Activated T-helper 1 cell treated with anti-CD3 and anti-CD28 coated beads, Interleukin-2, amount 50 U/mL, for 16 hours (primary cell): ENCODE results near the gene STXBP6.

Experiments used
- DNase-seq, 2 donors: peaks; one replicate each; pipeline ENCODE4 v3.0.0-alpha.2; 2020; ENCODE audit warnings: low read depth in 1 of 2, low spot score in 1 of 2

The STXBP6 gene

DNA sequence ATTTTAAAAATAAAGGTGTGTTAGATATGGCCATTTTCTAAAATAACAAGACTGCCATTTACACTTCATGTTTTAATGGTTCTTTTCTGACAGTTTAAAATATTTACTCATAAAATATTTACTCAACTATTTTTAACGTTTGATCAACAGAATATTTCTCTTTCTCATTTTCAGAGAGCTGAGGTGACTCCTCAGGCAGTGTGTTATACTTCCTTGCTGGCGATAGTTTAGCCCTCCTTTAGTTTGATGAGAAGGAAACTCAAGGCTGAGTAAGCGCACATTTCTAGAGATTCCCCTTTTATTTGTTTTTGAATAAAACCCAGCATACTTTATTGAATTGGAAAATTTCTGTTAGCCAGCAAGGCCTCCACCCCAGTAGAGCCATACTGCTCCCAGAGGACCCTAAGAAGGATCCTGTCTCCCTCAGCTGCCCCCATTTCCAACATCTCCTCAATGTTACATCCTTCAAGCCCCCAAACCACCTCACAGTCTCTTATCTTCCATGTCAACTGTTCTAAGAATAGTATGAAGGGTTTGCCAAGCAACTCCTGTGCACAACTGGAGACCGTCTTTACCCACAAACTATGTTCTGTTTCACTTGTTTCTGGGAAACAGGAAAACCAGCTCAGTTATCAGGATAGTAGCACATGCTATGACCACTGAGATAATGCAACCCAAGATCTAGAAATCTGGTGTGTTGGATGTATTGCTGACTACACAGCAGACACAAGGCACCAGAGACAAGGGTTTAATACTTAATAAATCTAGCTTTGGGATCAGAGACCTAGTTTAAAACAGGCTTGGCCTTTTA, 129.5 kb downstream of the STXBP6 start:
- DNase-seq: no peak

DNA sequence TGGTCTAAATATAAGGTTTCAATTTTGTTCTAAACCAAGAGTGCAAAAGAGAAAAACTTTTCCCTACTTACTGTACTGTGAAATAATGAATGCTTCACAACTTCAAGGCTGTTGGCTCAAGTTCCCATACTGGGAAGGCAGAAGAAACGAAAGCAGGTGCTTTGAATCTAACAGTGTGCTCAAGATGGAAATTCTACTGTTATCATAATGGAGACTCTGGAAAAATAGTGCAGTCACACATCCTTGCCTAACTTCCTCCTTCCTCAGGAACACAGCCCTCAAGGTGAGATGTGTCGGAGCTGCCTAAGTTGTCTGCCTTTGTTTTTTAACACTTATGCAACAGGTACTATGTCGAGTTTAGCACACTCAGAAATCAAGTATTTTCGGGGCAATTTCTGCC, 131.1 kb downstream of the STXBP6 start:
- no peak for DNase-seq

DNA sequence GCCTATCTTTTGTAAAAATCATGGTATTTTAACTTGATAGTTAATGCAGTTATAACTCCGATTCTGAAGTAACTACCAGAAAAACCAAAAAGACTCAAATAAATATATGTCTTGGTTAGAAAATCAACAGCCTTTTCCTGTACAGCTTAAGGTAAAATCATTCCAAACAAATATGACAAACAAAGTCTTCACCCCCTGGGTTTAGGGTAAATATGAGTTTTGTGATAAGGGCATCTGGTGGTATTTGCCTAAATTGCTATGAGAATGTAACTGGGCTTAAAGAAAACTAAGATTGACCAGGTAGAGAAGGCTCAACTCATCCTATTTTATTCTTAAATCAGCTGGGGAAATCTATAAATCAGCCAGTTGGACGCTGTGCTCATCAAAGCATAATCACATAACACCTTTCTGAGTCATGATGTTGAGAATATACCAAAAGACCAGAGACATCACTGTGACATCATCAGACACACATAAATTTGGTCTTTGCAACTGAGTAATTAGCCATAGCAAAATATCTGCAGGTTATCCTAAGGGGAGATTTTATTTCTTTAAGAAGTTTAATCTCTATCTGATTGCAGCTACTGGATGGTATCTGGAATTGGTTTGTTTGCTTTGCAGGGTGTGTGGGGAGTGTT, 133.9 kb downstream of the STXBP6 start:
- DNase-seq: no peak

DNA sequence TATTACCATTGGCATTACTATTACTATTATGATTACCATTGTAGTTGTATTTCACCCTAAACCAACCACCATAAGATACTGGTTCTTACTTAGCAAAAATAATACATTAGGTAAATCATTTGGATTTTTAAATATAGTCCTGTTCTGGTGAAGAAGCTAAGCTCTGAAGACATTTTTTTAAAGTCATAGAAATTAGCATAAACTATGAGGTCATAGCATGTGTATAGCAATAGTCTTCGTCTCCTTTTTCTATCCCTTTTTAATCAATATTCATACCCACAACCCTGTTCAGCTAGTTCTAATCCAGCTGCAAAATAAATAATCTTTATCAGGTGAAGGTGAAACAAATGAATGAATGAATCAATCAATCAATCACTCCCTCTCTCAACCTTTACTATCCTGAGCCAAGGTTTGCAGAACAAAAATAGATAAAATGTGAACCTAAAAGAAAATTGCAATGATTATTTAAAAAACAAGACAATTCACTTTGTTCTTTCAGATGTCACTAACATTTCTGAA, 134.5 kb downstream of the STXBP6 start:
- DNase-seq: no peak

DNA sequence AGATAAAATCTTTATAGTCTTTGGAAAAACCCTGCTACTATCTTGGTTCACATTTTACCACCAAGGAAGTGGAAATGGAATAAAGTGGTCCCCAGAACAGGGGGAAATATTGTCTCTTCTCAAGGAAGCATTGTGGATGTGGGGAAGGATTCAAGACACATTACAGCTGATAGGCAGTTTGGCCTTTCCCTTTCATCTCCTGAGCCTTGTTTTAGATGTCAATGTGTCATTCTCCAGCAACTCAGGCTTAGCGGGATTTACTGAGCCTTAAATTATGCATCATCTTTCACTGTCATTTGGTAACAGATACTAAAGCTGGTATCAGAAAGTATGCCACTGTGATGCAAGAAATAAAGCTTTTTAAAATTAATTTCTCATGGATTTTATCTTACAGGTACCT, 136.2 kb downstream of the STXBP6 start:
- no peak for DNase-seq

DNA sequence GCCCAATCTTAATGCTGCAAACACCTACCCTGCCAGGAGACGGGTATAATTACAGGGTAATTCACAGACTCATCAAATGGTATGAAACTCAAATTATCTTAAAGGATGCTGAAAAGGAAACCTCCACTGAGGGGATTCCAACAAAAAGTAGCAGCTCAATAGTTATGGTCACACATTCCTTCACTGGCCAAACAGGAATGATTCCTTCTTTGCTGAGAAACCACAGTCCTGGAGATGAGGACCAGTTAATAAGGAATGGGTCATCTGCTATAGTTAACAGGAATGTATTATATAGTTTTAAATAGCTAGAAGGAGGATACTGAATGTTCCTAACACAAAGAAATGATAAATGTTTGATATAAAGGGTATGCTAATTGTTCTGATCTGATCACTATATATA, 136.9 kb downstream of the STXBP6 start:
- no peak for DNase-seq

DNA sequence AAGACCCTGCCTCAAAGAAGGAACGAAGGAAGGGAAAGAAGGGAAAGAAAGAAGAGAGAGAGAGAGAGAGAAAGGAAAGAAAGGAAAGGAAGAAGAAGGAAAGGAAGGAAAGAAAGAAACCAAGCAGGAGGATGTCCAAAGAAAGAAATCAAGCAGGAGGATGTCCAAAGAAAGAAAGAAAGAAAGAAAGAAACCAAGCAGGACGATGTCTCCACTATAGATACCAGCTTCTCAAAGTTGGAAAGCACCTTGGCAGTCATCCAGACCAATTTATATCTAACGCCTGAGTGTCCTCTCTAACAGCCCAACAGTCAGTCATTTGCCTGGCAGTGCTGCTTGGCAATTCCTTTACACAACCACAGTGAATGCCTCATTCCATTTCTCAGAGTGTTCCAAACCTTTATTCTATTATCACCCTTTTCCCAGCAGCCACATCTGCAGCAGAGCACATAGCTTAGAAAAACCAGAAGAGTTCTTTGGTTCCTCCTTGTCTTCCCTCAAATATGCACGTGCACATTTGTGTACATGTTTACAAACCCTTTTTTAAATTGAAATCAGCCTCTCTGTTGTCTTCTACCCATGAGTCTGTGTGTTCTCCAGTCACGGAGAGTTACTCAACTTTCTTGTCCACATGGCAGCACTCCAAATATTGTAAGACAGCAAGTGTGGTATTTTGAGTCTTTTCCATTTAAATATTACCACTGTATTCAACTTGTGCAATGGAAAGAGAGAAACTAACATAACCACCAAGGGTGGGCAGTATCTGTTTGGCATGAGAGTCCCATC, 138.4 kb downstream of the STXBP6 start:
- no peak for DNase-seq

DNA sequence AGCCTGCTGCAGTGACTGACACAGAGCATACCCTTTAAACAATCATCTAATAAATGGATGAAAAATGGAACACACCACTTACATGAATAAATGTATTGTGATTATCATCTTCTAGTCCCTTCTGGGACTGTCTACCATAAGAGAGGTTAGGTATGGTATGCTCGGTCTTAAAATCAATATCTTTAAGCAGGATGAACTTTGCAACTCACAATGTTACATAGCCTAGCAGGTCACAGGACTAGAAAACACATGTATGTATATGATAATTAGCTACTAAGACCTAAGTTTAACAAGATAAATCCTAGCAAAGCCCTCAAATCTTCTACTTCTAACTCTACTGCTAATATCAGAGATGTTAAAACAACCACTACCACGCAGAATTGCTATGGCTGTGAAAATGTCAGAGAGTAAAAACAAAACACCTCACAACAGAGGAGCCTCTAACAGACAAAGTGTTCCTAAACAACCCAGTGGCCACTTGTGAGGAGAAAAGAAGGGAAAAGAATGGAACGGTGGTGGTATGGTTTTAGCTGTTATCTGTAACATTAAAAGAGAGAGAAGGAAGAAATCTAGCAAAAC, 139.4 kb downstream of the STXBP6 start:
- DNase-seq: no peak

DNA sequence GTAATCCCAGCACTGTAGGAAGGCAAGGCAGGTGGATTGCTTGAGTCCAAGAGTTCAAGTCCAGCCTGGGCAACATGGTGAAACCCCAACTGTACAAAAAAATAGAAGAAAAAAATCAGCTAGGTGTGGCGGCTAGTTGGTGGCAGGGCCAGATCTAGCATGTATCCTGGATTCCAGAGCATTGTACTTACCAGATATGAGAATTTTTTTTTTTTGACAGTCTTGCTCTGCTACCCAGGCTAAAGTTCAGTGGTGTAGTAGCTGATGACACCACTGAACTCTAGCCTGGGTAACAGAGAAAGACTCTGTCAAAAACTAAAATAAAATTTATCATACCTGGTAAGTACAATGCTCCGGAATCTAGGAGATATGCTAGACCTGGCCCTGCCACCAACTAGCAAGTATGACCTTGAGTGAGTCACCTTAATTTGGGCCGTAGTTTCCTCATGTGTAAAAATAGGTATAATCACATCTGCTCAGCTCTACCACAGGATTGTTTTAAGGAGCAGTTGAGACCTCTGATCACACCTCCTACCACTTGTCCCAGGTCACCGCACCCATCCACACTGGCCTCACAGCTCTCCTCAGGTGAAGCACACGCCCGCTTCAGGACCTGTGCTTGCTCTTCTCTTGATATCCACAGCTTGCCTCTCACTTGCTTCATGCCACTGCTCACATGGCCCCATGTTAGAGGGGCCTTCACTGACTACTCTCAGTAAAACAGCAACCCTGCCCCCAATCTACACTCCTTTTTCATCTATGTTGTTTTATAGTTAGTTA, 140.2 kb downstream of the STXBP6 start:
- DNase-seq: no peak

DNA sequence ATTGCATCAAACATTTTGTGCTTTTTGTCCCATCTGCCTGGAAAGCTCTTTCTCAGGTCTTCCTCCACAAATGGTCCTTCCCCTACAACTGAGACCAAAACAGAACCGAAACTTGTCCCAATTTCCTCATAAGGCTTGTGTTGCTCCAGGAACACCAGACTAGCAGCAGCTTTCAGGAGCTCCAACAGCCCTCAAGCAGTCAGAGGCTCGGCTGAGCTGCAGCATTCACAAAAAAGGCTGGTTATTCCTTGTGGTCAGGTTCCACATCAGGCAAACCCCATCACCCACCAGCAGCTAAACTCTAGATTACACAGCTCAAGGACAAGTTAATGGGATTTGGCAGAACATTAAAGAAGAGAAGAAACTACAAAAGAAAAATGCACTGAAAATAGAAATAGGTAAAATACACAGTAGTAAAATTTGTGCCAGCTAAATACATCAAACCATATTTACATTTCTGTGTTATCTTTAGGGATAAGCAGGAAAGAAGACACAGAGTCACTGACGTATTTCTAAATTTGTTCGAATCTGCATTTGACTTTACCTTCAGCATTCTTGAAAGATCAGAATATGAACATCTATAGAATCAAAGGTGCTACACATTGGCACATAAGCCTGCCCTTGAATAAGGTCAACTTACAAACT, 141.2 kb downstream of the STXBP6 start:
- no peak for DNase-seq

DNA sequence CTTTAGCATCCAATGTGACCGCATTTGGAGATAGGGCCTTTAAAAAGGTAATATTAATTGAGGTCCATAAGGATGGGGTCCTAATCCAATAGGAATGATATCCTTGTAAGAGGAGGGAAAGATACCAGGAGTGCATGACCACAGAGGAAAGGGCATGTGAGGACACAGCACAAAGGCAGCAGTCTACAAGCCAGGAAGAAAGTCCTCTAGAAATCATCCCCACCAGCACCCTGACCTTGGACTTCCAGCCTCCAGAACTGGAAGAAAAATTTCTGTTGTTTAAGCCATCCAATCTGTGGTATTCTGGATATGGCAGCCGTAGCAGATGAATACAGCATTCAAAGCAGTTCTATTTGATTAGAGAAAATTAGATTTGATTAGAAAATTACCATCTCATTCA, 145.4 kb downstream of the STXBP6 start:
- no peak for DNase-seq

DNA sequence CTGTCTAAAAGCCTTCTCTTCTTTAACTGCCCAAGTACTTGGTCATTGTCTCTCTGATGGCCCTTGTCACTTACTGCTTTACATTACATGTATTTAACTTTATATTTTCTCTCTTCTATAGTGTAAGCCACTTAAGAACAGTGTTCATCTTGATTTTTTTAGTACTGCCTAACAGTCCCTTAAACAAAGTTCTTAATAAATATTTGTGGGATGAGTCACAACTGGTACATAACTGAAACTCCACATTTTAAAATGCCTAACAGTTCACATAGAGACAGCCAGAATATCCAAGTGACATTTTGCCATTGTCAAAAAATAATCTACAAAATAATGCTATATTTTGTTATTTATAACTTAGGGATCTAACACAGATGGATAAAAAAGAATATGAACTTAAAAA, 146.6 kb downstream of the STXBP6 start:
- DNase-seq: no peak

DNA sequence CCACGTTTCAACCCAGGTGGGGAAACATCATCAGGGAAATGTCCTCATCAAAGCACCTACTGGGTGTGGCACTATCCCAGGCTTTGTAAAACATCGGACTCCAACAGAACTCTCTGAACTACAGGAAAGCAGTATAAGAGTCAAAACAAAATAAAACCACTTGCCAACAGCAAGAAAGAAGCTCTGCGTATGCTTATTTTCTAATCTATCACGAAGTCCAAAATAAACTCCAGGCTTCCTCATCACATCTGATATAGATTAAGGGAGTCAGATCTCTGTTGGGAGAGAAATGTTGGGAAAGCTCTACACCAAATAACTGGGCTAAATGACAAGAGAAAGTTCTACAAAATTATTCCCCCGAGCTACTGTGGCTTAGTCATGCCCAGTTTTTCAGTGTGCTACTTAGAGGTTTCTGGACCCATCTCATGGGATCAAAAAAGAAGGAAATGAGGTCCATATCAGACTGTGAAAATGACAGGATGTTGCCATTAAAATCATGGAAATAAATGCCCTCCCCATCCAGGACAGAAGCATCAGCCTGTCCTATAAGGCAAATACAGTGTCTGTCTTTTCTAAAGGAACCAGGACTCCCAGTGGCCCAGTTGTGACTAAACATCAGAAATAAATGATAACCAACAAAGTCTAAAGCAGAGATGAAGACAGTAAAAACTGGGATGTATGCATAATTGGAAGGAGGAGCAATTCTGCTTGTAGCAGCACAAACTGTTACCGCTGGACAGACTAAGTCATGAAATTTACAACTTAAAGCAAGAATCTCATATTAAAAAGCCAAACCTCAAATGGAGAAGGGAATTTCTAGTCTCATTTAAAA, 149.5 kb downstream of the STXBP6 start:
- DNase-seq: no peak

DNA sequence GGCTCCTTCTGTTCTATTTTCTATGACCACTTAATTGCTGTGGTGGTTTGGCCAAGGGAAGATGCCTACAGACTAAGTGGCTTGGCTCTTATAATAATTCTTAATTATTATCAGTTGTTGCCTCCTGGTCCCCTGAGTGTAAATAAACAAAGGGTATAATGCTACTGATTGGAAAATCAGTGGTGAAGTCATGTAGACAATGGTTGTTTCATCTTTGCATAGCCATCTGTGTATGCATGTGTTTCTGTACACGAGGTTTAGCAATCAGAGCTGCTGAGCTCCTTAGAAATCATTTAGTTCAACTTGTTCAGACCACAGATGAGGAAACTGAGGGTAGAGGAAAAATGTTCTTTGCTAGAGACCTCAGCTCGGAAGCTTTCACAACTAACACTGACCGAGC, 152.2 kb downstream of the STXBP6 start:
- no peak for DNase-seq

DNA sequence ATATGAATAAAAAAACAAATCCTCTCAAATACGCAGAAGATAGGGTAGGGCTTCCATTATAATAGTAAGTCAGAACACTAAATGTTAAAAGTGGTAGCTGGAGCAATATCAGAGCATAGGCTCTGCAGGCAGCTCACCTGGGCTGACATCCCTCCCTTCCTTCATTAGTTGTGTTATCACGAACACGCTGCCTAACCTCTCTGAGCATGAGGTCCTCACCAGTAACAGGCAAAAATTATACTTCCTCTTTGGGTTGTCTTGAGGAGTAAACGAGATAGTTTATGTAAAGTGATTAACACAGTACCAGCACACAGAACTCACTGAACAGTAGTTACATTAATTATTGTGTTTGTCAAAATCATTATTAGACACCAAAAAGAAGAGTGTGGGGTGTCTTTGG, 154.3 kb downstream of the STXBP6 start:
- no peak for DNase-seq

DNA sequence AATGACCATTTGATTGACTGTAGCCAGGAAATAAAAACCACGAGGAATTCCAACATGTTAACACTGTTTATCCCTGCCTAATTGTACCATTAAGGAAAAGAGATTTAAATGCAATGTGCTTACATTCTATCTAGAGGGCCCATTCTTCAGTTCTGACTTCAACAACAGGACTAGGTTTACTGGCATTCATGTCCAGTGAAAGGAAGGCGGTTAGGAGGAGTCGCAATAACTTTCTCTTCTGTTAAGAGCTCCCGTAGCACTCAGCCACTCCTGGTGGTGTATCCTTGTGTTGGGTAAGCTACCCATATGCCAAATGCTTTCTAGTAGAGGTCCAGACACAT, 154.7 kb downstream of the STXBP6 start:
- no peak for DNase-seq

DNA sequence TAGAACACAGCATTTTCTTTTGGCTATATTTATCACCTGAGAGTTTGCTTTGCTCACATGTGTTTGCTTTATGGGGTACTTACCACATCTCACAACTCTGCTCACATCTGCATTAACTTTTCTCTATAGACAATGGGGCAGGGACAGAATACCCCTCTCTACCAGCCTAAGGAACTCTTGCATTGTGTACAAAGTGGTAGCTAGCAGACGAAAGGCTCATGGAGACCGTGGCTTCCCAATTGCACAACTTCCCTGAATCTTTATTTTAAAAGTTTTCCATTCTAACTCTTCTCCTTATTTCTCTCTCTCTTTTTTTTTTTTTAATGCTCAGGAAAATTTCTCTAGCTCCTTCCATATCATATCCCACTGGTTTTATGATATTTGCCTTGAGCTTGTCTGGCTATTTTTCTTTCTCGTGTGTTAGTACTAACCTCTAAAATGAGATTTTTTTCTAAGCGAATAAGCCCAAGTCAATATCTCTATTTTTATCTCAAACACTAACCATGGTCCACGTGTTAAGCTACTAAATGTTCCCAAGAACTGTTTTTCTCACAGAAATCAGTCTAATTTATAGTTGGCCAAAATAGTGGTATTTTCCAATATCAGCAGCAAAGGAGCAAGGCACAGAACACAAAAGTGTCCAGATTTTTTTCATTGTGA, 155.2 kb downstream of the STXBP6 start:
- no peak for DNase-seq

DNA sequence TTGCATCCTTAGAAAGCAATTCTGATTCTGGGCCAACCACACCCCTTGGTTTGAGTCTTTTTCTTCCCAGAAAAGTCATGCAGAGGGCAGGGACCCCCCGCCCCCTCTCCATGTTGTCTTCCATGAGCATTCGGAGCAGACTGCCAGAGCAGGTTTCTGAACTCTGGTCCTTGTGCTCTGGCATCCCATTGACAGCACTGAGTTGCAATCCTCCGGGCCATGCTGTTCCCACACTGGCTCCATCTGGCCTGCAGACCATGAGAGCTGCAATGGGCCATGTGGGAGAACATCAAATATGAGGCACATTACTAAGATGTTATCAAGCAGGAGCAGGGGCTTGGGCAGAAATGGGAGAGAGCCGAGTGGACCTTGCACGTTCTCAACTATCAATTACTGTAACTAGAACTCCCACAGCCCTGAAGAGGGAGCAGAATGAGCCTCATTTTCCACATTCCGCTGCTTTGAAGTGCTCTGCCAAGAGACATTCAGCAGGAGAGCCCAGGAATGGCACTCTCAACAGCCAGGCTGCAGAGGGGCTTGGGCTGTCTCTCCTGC, 157.4 kb downstream of the STXBP6 start:
- no peak for DNase-seq
